ENCODE results near the gene RANBP1. TPM values are rescaled to one million over a fixed set of nuclear protein-coding genes. Genes with fewer than 3 reads are reported as not detected.

Gene RANBP1
- total RNA-seq, 2 experiments from 2014 or later: 68.1 to 72.1 TPM

DNA sequence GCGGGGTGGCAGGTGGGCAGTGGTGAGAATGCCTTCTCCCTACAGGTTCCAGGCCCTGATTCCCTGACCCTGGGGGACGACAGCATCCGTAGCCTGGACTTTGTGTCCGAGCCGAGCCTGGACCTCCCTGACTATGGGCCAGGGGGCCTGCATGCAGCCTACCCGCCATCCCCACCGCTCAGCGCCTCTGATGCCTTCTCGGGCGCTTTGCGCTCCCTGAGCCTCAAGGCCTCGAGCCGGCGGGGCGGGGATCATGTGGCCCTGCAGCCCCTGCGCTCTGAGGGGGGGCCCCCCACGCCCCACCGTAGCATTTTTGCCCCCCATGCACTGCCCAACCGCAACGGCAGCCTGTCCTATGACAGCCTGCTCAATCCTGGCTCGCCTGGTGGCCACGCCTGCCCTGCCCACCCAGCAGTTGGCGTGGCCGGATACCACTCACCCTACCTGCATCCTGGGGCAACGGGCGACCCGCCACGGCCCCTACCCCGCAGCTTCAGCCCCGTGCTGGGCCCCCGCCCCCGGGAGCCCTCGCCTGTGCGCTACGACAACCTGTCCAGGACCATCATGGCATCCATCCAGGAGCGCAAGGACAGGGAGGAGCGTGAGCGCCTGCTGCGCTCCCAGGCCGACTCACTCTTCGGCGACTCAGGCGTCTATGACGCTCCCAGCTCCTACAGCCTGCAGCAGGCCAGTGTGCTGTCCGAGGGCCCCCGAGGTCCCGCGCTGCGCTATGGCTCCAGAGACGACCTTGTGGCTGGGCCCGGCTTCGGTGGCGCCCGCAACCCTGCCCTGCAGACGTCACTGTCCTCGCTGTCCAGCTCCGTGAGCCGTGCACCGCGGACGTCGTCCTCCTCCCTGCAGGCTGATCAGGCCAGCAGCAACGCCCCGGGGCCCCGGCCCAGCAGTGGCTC lies 27.1 kb downstream of the RANBP1 start:
- Histone ChIP-seq H3K36me3 (ENCODE audit: insufficient read depth, low read length) (peaks cover 10% of the 10 kb centered on the region), H3K9me3 (ENCODE audit: control insufficient read depth in 1 of 2, insufficient read depth in 1 of 2, low read length in 2 of 2) (no peaks in the 10 kb centered on the region), H3K4me1 (ENCODE audit: insufficient read depth, low read length) (peaks cover 4% of the 10 kb centered on the region), H3K27me3 (ENCODE audit: control insufficient read depth in 1 of 2, insufficient read depth in 2 of 2, low read length in 2 of 2) (no peaks in the 10 kb centered on the region), H3K4me3 (ENCODE audit: low read length) (no peak overlapping the region), H3K27ac (ENCODE audit: low read depth in 1 of 2, low read length in 2 of 2) (no peak overlapping the region)
- Mint-ChIP-seq H3K9me3 (no peaks in the 10 kb centered on the region), H3K27me3 (no peaks in the 10 kb centered on the region), H3K4me1 (ENCODE audit: low read depth) (peaks cover 2% of the 10 kb centered on the region), H3K27ac (no peak overlapping the region), H3K4me3 (no peak overlapping the region), H3K36me3 (ENCODE audit: low read depth) (peaks cover 3% of the 10 kb centered on the region)
- TF ChIP-seq CTCF (IDR thresholded peaks at IDR 0.05): no peak
- ChIA-PET CTCF (no interaction called here), POLR2A (no interaction called here)
- intact Hi-C loops (cut with DNase I, micrococcal nuclease): no loop called here
- DNase-seq (no peak), ATAC-seq (ENCODE audit: poor library complexity) (no peak)

- peaks cover 3% of the 10 kb centered on the region for H3K36me3 Mint-ChIP-seq (ENCODE audit: low read depth)
- peaks cover 10% of the 10 kb centered on the region for H3K36me3 ChIP-seq (ENCODE audit: insufficient read depth, low read length)
- peaks cover 1% of the 10 kb centered on the region for H3K4me1 ChIP-seq (ENCODE audit: insufficient read depth, low read length)
- no peak overlapping the region for H3K27ac Mint-ChIP-seq
- no peak overlapping the region for H3K4me3 ChIP-seq (ENCODE audit: low read length)
- POLR2A ChIA-PET: no interaction called here
- no peak overlapping the region for H3K4me3 Mint-ChIP-seq
- H3K27ac ChIP-seq (ENCODE audit: low read depth in 1 of 2, low read length in 2 of 2): no peak overlapping the region
- CTCF ChIA-PET: no interaction called here
- no peaks in the 10 kb centered on the region for H3K4me1 Mint-ChIP-seq (ENCODE audit: low read depth)
- no peaks in the 10 kb centered on the region for H3K27me3 Mint-ChIP-seq
- no peak for TF ChIP-seq CTCF (IDR thresholded peaks at IDR 0.05)
- ATAC-seq (ENCODE audit: poor library complexity) (no peak), DNase-seq (no peak)
- no peaks in the 10 kb centered on the region for H3K9me3 ChIP-seq (ENCODE audit: control insufficient read depth in 1 of 2, insufficient read depth in 1 of 2, low read length in 2 of 2)
- intact Hi-C loops (cut with DNase I, micrococcal nuclease): no loop called here
- H3K27me3 ChIP-seq (ENCODE audit: control insufficient read depth in 1 of 2, insufficient read depth in 2 of 2, low read length in 2 of 2): no peaks in the 10 kb centered on the region
- no peaks in the 10 kb centered on the region for H3K9me3 Mint-ChIP-seq
Measured at GRCh38 chr22:20143883-20144665, 28.2 kb downstream of the RANBP1 start.

GRCh38 chr22:20145206-20145831 lies 29.4 kb downstream of the RANBP1 start:
- H3K27ac Mint-ChIP-seq: no peak overlapping the region
- no peaks in the 10 kb centered on the region for H3K4me1 Mint-ChIP-seq (ENCODE audit: low read depth)
- no peaks in the 10 kb centered on the region for H3K36me3 Mint-ChIP-seq (ENCODE audit: low read depth)
- no peak overlapping the region for H3K4me3 Mint-ChIP-seq
- no peaks in the 10 kb centered on the region for H3K9me3 Mint-ChIP-seq
- no peaks in the 10 kb centered on the region for H3K27me3 ChIP-seq (ENCODE audit: control insufficient read depth in 1 of 2, insufficient read depth in 2 of 2, low read length in 2 of 2)
- CTCF ChIA-PET: no interaction called here
- intact Hi-C loops (cut with DNase I, micrococcal nuclease): no loop called here
- H3K4me1 ChIP-seq (ENCODE audit: insufficient read depth, low read length): no peaks in the 10 kb centered on the region
- TF ChIP-seq CTCF (IDR thresholded peaks at IDR 0.05): no peak
- H3K9me3 ChIP-seq (ENCODE audit: control insufficient read depth in 1 of 2, insufficient read depth in 1 of 2, low read length in 2 of 2): no peaks in the 10 kb centered on the region
- no peak overlapping the region for H3K4me3 ChIP-seq (ENCODE audit: low read length)
- H3K27ac ChIP-seq (ENCODE audit: low read depth in 1 of 2, low read length in 2 of 2): no peak overlapping the region
- peaks cover 3% of the 10 kb centered on the region for H3K36me3 ChIP-seq (ENCODE audit: insufficient read depth, low read length)
- POLR2A ChIA-PET: no interaction called here
- H3K27me3 Mint-ChIP-seq: no peaks in the 10 kb centered on the region
- DNase-seq: no peak
- ATAC-seq (ENCODE audit: poor library complexity): no peak
